COR-L47 (cell line): ENCODE results near the gene RXFP3.
"Not testable (repeated sequence)": the region's sequence is repeated elsewhere in the genome, so short reads cannot be mapped to it uniquely, and the experiment has no call there.

ENCODE experiments used
- DNase-seq: peaks from one replicate; lab custom pipeline; 2025; lab: John Stamatoyannopoulos, UW

The RXFP3 gene

GRCh38 chr5:33936381-33937016 is at the start of gene RXFP3:
Gene RXFP3, plus strand, starts transcription at chr5:33936386. Its CDS starts 355 bp downstream, at chr5:33936741.
- no peak for DNase-seq

GRCh38 chr5:33887268-33887667 is 48.9 kb upstream of the RXFP3 start:
- DNase-seq, result no peak

DNA sequence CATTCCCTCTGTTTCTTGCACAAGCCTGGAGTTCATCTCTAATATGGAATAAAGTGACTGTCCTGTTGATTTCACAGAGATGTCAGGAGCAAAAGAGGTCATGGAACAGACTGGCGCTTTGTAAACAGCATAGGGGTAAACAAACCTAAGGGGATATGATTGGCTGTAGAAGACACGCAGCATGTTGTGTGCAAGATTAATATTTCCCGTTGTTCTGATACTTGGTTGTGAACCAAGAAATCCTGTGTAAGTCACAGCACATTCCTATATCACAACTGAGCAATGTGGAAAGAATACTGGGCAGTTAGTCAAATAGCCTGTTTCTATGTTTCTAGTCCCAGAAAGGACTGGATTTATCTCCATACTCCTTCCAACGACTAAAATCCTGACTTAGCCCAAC is 47.6 kb upstream of the RXFP3 start:
- no peak for DNase-seq

- DNase-seq, result no peak
Observed at GRCh38 chr5:33890131-33891032, 45.8 kb upstream of the RXFP3 start.

DNA sequence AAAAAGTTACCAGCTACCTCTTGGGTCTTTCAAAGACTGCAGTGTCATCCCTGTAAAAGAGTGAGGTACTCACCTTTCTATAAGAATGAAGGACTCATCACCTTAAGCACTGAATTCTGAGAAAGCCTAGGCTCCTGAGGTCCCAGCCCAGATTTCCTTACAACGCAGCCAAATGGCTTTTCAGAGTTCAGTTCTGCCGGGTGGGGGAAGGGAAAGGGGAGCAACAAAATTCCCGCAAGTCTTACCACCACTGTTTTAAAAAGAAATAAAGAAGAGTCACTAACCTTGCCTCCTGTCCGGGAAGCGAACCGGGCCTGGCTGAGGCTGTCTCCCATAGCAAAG is 44.8 kb upstream of the RXFP3 start:
- DNase-seq, result no peak

- no peak for DNase-seq
Observed at GRCh38 chr5:33891788-33892619, 44.2 kb upstream of the RXFP3 start, which contains the start of gene ADAMTS12. Gene ADAMTS12, minus strand, starts transcription at chr5:33891990. Its CDS starts 134 bp downstream, at chr5:33891856.

DNA sequence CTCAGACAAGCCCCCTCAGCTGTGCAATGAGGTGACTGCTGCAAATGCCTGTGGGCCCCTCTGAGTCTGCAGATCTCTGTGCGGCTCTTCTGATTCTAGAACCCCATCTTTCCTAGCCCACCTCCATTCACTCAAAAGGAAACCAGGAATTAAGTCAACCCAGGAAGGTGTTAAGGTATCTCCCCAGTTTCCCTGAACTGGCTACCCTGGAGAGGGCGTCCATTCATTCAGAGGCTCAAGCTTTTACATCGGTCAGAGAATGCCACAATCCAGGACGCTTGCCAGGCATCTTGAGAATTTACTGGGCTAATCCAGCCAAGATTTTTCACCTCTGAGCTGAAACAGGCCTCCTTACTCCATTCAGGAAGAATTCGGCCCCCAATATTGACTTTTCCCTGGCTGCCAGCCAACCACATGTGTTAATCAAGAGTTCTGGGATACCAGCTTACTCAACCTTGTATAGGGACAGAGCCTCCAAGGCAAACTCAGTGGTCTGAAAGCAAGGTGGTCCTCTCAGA is 43.5 kb upstream of the RXFP3 start:
- no peak for DNase-seq

DNA sequence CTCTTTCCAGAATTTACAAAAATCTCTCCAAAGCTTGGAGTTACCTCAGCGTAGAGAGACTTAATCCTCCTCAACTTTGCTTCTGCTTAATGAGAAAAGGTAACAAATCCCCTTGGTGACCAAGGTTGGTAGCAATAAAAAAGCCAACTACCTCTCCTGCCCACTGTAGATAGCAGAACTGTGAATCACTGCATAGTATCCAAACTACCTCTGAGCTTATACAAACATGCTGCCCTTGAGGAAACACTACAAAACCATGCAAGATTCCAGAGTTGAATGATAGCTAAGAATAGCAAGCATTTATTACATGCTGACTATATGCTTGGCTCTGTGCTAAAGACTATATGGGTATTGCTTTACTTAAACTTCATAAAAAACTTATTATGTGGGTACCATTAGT is 41.6 kb upstream of the RXFP3 start:
- no peak for DNase-seq

- no peak for DNase-seq
Observed at GRCh38 chr5:33901156-33901555, 35.0 kb upstream of the RXFP3 start.

GRCh38 chr5:33903118-33903517 is 33.1 kb upstream of the RXFP3 start:
- DNase-seq, result no peak

- DNase-seq, result no peak
Observed at GRCh38 chr5:33905381-33905780, 30.8 kb upstream of the RXFP3 start.

DNA sequence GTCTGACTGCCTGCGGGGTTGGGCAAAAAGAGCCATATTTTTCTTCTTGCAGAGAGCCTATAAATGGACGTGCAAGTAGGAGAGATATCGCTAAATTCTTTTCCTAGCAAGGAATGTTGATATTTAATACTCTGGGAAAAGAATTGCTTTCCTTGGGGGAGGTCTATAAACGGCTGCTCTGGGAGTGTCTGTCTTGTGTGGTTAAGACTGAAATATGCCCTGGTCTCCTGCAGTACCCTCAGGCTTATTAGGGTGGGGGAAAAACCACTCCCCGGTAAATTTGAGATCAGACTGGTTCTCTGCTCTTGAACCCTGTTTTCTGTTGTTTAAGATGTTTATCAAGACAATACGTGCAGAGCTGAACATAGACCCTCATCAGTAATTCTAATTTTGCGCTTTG is 29.9 kb upstream of the RXFP3 start:
- not testable (repeated sequence) for DNase-seq

GRCh38 chr5:33914844-33915243 is 21.3 kb upstream of the RXFP3 start:
- not testable (repeated sequence) for DNase-seq

DNA sequence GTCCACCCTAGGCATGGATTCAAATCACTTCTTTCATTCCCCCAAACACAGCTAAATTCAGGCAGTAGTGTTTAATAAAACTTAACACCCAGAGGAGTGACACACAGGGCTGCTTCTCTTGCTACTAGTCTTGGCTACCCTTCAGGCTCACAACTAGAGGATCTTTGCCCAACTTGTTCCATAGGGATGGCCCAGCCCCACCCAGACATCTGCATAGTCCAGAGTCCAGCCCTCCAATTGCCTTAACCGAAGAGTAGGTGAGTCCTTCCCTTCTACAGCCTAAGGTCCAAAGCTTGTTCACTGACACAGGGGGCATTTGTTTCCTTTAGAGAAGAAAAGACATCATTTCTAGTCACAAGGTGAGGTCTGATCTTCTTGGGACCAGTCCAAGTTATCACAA is 15.2 kb upstream of the RXFP3 start:
- DNase-seq, result no peak

GRCh38 chr5:33925278-33925677 is 10.9 kb upstream of the RXFP3 start:
- DNase-seq, result no peak

- DNase-seq, result no peak
Observed at GRCh38 chr5:33927685-33928084, 8.5 kb upstream of the RXFP3 start.

- no peak for DNase-seq
Observed at GRCh38 chr5:33928283-33928682, 7.9 kb upstream of the RXFP3 start.

DNA sequence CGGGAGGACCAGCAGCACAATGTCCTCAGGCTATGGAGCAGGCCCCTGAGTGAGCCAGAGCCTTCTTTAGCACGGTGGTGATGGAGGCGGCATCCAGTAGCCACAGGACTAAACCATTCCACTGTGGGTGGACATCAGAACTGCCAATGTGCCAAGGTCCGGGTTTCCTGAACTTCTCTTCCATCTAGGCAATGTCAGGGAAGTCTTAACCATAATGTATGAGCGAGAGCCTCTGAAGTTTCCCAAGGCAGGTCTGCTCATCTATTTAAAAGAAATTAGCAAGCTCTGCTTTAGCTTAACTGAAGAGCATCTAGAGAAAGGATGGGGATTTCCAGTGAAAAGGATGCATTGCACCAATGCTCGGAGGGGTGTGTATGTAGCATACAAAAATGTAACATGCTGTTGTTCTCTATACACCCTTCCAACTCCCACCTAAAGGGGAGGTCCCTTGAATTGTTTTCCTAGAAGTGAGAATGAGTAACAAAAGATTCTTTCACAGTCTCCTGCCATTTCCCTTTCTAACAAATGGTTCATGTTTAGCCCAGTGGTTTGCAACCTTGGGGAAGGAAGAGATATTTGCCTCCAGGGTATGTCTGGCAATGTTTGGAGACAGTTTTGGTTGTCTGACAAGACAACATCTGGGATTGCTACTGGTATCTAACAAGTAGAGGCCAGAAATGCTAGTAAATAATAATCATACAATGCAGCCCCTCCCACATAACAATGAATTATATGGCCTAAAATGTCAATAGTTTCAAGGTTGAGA is 6.1 kb upstream of the RXFP3 start:
- DNase-seq, result no peak

DNA sequence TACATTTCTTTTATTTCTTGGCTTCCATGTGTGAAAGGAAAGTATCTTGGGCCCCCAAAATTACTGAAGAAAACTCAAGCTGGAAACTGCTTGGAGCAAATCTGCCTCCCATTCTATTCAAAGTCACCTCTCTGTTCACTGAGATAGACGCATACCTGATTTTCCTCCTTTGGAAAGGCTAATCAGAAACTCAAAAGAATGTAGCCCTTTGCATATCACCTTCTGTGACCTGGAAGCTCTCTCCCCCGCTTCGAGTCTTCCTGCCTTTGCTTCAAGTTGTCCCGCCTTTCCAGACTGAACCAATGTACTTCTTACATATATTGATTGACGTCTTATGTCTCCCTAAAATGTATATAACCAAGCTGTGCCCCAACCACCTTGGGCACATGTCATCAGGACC is 5.0 kb upstream of the RXFP3 start:
- DNase-seq, result no peak

DNA sequence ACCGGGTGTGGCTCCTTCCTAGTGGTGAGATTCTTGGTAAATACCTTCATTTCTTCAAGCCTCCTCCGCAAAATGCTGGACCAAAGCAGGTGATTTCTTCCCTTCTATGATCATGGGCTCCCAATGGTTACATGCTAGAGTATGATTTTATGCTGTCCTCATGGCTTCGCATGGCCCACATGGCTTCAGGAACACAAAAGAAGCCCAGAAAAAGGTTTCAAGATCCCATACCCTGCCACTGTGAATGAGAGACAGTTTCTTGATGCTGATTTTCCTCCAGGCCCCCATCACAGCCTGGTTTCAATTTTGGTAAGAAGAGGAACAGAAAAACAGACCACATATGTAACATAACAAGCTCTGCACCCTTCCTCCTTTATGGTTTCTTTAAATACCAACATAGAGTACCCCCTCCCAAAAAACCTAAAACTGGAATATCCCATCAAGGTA is 2.4 kb upstream of the RXFP3 start:
- DNase-seq, result no peak

- no peak for DNase-seq
Observed at GRCh38 chr5:33934176-33934575, 2.0 kb upstream of the RXFP3 start.

GRCh38 chr5:33936004-33936380 is 194 bp upstream of the RXFP3 start:
- DNase-seq, result no peak
